BLaER1 treated with 17β-estradiol and CSF1 and Interleukin-3, amounts not matched to agents 10 nM and 100 nM (cell line): Measurements from ENCODE around the gene ERVMER34-1.
A peak's percentile ranks its signal among the peaks of the same experiment; 100 is the strongest.

Experiments used
- H3K27ac ChIP-seq, 11 experiments: shearing (Covaris generic); formaldehyde crosslinking; 2 replicates each; pipeline ENCODE4 v1.8.1; 2022
- H3K27me3 ChIP-seq, 11 experiments: shearing (Covaris generic); formaldehyde crosslinking; 2 replicates each; pipeline ENCODE4 v1.8.1; 2022
- H3K36me3 ChIP-seq, 11 experiments: shearing (Covaris generic); formaldehyde crosslinking; 2 replicates each; pipeline ENCODE4 v1.8.1; 2022
- H3K4me1 ChIP-seq, 10 experiments: shearing (Covaris generic); formaldehyde crosslinking; 2 replicates each; pipeline ENCODE4 v1.8.1; 2022
- H3K4me2 ChIP-seq, 11 experiments: shearing (Covaris generic); formaldehyde crosslinking; 2 replicates each; pipeline ENCODE4 v1.8.1; 2022
- H3K4me3 ChIP-seq, 10 experiments: shearing (Covaris generic); formaldehyde crosslinking; 2 replicates each; pipeline ENCODE4 v1.8.1; 2022
- H3K9ac ChIP-seq, 11 experiments: shearing (Covaris generic); formaldehyde crosslinking; 2 replicates each; pipeline ENCODE4 v1.8.1; 2022
- H3K9me3 ChIP-seq, 11 experiments: shearing (Covaris generic); formaldehyde crosslinking; replicated peaks in 1 of 11; 2 replicates each; pipeline ENCODE4 v1.8.1; 2022
- H4K20me1 ChIP-seq, 11 experiments: shearing (Covaris generic); formaldehyde crosslinking; 2 replicates each; pipeline ENCODE4 v1.8.1; 2022
- Cebpa-rat ChIP-seq, 11 experiments: shearing (Covaris generic); IDR thresholded peaks; 2 replicates each; pipeline ENCODE4 v1.8.1; 2022

ERVMER34-1 gene

DNA sequence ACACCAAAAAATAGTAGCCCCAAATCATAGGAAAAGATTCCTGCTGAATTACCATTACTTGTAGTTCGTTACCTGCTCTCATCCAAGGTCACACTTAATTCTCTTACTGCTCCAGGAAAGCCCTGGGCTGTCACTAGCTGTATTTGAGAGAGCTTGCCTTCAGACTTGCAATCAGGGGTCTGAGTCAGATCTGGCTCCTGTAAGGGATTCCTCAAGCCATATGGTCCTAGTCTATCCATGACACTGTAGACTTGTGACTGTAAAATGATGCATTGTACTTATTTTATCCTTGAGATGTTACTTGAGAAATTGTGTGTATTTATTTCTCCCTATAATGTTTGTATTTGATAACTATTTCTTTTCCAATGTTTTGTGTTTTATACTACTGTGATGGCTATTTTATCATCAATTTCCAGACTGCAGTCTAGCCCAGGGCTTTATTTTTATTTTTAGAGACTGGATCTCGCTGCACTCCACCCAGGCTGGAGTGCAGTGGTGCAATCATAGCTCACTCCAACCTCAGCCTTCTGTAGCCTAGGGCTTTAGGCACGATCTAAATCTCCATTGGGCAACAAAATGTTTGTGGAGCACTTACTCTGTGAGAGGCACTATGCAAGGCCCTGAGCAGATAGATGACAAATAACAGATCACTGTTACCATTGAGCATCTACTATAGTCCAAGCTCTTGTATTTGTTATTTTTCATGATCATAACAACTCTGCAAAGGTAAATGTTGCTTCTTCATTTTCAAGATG, 24.2 kb downstream of the ERVMER34-1 start:
- Histone ChIP-seq H4K20me1 (no peaks in the 10 kb centered on the region), H3K4me2 (no peak overlapping the region), H3K4me3 (no peak overlapping the region), H3K27me3 (no peaks in the 10 kb centered on the region), H3K9me3 (no peaks in the 10 kb centered on the region), H3K36me3 (no peaks in the 10 kb centered on the region), H3K9ac (no peak overlapping the region), H3K4me1 (peaks cover 7 to 10% (median 8%) of the 10 kb centered on the region in 10 experiments; a peak in 18 of 20 replicates), H3K27ac (no peak overlapping the region)
- no peak for TF ChIP-seq Cebpa-rat (IDR thresholded peaks at IDR 0.05)

- H3K4me3 ChIP-seq, result peak overlapping the region; percentile 68 to 80 (median 71)
- peaks cover 9 to 33% (median 25%) of the 10 kb centered on the region in 11 experiments; a peak in 21 of 22 replicates for H3K36me3 ChIP-seq
- peak overlapping the region; percentile 74 to 85 (median 82) for H3K27ac ChIP-seq
- no peak for TF ChIP-seq Cebpa-rat (IDR thresholded peaks at IDR 0.05)
- peak overlapping the region; percentile 77 to 88 (median 84) for H3K9ac ChIP-seq
- peaks cover 12 to 20% (median 17%) of the 10 kb centered on the region in 10 experiments for H3K4me1 ChIP-seq
- H3K27me3 ChIP-seq, result no peaks in the 10 kb centered on the region
- H4K20me1 ChIP-seq, result peaks cover 0 to 34% (median 7%) of the 10 kb centered on the region in 11 experiments; a peak in 10 of 22 replicates
- H3K9me3 ChIP-seq, result no peaks in the 10 kb centered on the region
- peak overlapping the region; percentile 71 to 94 (median 86) for H3K4me2 ChIP-seq
Observed at GRCh38 chr4:52721968-52722815, 29.0 kb downstream of the ERVMER34-1 start.

GRCh38 chr4:52718123-52718522, 33.1 kb downstream of the ERVMER34-1 start:
- H3K27me3 ChIP-seq, result no peaks in the 10 kb centered on the region
- TF ChIP-seq Cebpa-rat (IDR thresholded peaks at IDR 0.05), result no peak
- no peak overlapping the region for H3K4me3 ChIP-seq
- no peak overlapping the region for H3K4me2 ChIP-seq
- H3K27ac ChIP-seq, result no peak overlapping the region
- no peak overlapping the region for H3K9ac ChIP-seq
- peaks cover 0 to 71% (median 26%) of the 10 kb centered on the region in 11 experiments; a peak in 12 of 22 replicates for H4K20me1 ChIP-seq
- H3K4me1 ChIP-seq, result peaks cover 36 to 50% (median 41%) of the 10 kb centered on the region in 10 experiments
- H3K36me3 ChIP-seq, result peaks cover 40 to 73% (median 65%) of the 10 kb centered on the region in 11 experiments
- H3K9me3 ChIP-seq, result no peaks in the 10 kb centered on the region

GRCh38 chr4:52716364-52717151, 34.7 kb downstream of the ERVMER34-1 start:
- H3K36me3 ChIP-seq, result peaks cover 40 to 73% (median 66%) of the 10 kb centered on the region in 11 experiments

DNA sequence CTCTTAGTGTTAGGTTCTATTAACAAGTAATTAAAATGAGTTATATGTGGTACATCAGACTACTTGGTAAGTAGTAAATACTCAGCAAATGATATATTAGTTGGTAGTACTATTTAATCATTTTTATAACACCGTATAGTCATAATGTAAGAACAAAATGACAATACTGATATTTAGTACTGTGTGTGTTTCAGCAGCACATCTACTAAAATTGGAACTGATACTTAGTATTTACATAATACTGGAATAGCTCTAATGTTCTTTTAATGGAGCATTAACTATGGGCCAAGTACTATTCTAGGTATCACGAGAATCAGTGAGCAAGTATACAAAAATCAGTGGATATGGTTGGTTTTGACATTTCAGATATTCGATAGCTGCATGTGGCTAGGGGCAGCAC, 35.3 kb downstream of the ERVMER34-1 start:
- Histone ChIP-seq H3K36me3 (peaks cover 40 to 67% (median 65%) of the 10 kb centered on the region in 11 experiments), H3K27me3 (no peaks in the 10 kb centered on the region), H3K9ac (peak overlapping the region in 1 of 11 experiments; percentile 6; a peak in 1 of 22 replicates), H3K9me3 (no peaks in the 10 kb centered on the region), H3K4me3 (peak overlapping the region in 1 of 10 experiments; percentile 94; a peak in 3 of 20 replicates), H4K20me1 (peaks cover 0 to 71% (median 26%) of the 10 kb centered on the region in 11 experiments; a peak in 11 of 22 replicates), H3K4me1 (peaks cover 25 to 43% (median 32%) of the 10 kb centered on the region in 10 experiments), H3K27ac (no peak overlapping the region), H3K4me2 (peak overlapping the region in 9 of 11 experiments; percentile 87 to 99 (median 97); a peak in 14 of 22 replicates)
- TF ChIP-seq Cebpa-rat (IDR thresholded peaks at IDR 0.05), result no peak

More at GRCh38 chr4:52716364-52717151, 34.7 kb downstream of the ERVMER34-1 start:
- Histone ChIP-seq H3K27ac (no peak overlapping the region), H3K4me3 (no peak overlapping the region), H3K4me2 (peak overlapping the region in 3 of 11 experiments; percentile 3 to 99 (median 94); a peak in 3 of 22 replicates), H4K20me1 (peaks cover 0 to 71% (median 26%) of the 10 kb centered on the region in 11 experiments; a peak in 12 of 22 replicates), H3K27me3 (no peaks in the 10 kb centered on the region), H3K4me1 (peaks cover 31 to 44% (median 34%) of the 10 kb centered on the region in 10 experiments), H3K9ac (peak overlapping the region in 2 of 11 experiments; percentile 3 to 6; a peak in 2 of 22 replicates), H3K9me3 (no peaks in the 10 kb centered on the region)
- TF ChIP-seq Cebpa-rat (IDR thresholded peaks at IDR 0.05), result no peak

- Histone ChIP-seq H3K36me3 (peaks cover 37 to 62% (median 60%) of the 10 kb centered on the region in 11 experiments), H3K4me1 (peaks cover 25 to 43% (median 32%) of the 10 kb centered on the region in 10 experiments), H3K9ac (peak overlapping the region in 4 of 11 experiments; percentile 14 to 60 (median 24); a peak in 4 of 22 replicates), H3K4me3 (peak overlapping the region in 8 of 10 experiments; percentile 79 to 96 (median 92); a peak in 11 of 20 replicates), H3K27ac (peak overlapping the region in 8 of 11 experiments; percentile 25 to 97 (median 92); a peak in 12 of 22 replicates), H3K4me2 (peak overlapping the region; percentile 65 to 99 (median 96)), H3K27me3 (no peaks in the 10 kb centered on the region), H4K20me1 (peaks cover 0 to 68% (median 26%) of the 10 kb centered on the region in 11 experiments; a peak in 11 of 22 replicates), H3K9me3 (no peaks in the 10 kb centered on the region)
- no peak for TF ChIP-seq Cebpa-rat (IDR thresholded peaks at IDR 0.05)
Observed at GRCh38 chr4:52715255-52715897, 35.8 kb downstream of the ERVMER34-1 start.

DNA sequence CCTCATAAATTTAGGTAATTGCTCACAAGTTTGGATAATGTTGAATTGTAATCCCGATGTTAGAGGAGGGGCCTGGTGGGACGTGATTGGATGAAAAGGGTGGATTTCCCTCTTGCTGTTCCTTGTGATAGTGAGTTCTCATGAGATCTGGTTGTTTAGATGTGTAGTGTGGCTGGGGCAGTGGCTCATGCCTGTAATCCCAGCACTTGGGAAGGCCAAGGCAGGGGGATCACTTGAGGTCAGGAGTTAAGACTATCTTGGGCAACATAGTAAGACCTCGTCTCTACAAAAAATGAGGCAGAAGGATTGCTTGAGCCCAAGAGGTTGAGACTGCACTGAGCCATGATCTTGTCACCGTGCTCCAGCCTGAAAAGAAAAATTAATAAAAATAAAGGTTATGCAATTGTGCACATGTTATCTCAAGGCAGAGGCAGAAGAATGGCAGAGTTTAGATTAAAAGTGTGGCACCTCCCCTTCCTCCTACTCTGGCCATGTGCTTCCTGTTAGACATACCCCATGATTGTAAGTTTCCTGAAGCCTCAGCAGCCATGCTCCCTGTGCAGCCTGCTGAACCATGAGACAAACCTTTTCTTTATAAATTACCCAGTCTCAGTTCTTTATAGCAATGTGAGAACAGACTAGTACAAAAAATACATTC, 36.5 kb downstream of the ERVMER34-1 start:
- H3K9ac ChIP-seq, result peak overlapping the region in 6 of 11 experiments; percentile 1 to 98 (median 78); a peak in 8 of 22 replicates
- peak overlapping the region in 9 of 10 experiments; percentile 79 to 96 (median 92); a peak in 17 of 20 replicates for H3K4me3 ChIP-seq
- H3K4me2 ChIP-seq, result peak overlapping the region; percentile 65 to 99 (median 96)
- peaks cover 31 to 55% (median 54%) of the 10 kb centered on the region in 11 experiments for H3K36me3 ChIP-seq
- H3K27ac ChIP-seq, result peak overlapping the region in 8 of 11 experiments; percentile 45 to 97 (median 95); a peak in 12 of 22 replicates
- no peaks in the 10 kb centered on the region for H3K9me3 ChIP-seq
- H3K27me3 ChIP-seq, result no peaks in the 10 kb centered on the region
- H3K4me1 ChIP-seq, result peaks cover 25 to 43% (median 32%) of the 10 kb centered on the region in 10 experiments
- TF ChIP-seq Cebpa-rat (IDR thresholded peaks at IDR 0.05), result no peak
- peaks cover 0 to 61% (median 20%) of the 10 kb centered on the region in 11 experiments; a peak in 11 of 22 replicates for H4K20me1 ChIP-seq
